GM10248 (cell line): ENCODE data around the gene PRC1.

Experiments
- CTCF ChIA-PET: fragments of 300-600 bp; sonication (Branson Sonifier 250); formaldehyde crosslinking; extraction: SDS; loops from one replicate; lab custom pipeline; 2021; ENCODE audit warnings: antibody characterized with exemption; lab: Yijun Ruan, JAX
- POLR2A ChIA-PET: fragments of 350-650 bp; sonication (Branson Sonifier 250); formaldehyde crosslinking; extraction: SDS; loops from one replicate; lab custom pipeline; 2020; ENCODE audit warnings: antibody characterized with exemption; lab: Yijun Ruan, JAX
- DNase-seq: peaks from one replicate; pipeline ENCODE4 v3.0.0; 2012; ENCODE audit errors: extremely low spot score
- TF ChIP-seq, protein P1 (sequence below): IDR thresholded peaks from 2 replicates; pipeline ENCODE4 v1.5.1; 2012; ENCODE audit warnings: mild to moderate bottlenecking, low read depth; ENCODE audit errors: extremely low read depth, missing control alignments, control extremely low read depth

PRC1 gene

DNA sequence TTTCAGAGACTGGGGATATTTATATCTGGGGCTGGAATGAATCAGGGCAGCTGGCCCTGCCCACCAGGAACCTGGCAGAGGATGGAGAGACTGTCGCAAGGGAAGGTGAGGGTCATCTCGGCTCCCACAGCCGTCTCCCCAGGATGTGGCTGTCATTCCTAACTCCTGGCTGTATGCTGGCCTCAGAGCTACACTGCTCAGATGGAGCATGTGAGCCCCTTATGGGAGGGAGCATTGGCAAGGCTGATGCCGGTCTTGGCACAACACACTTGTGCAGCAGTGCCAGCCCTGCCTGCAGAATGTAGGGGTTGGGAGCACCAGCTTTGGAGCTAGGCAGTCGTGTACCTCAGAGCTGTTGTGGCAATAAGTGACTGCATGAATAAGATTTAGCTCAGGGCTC is 34.4 kb downstream of the PRC1 start:
- ChIA-PET CTCF (interaction anchor here (0.9 to 23.2 kb wide), 7 partner anchors 11 to 312 kb away, joined by 3 to 447 read pairs (median 54); partner anchors contain the start of genes HDDC3 and UNC45A), POLR2A (interaction anchor here (0.7 kb wide), 1 partner anchor 27 kb away, joined by 3 read pairs; the partner anchor contains the start of gene HDDC3)
- TF ChIP-seq, protein P1, sequence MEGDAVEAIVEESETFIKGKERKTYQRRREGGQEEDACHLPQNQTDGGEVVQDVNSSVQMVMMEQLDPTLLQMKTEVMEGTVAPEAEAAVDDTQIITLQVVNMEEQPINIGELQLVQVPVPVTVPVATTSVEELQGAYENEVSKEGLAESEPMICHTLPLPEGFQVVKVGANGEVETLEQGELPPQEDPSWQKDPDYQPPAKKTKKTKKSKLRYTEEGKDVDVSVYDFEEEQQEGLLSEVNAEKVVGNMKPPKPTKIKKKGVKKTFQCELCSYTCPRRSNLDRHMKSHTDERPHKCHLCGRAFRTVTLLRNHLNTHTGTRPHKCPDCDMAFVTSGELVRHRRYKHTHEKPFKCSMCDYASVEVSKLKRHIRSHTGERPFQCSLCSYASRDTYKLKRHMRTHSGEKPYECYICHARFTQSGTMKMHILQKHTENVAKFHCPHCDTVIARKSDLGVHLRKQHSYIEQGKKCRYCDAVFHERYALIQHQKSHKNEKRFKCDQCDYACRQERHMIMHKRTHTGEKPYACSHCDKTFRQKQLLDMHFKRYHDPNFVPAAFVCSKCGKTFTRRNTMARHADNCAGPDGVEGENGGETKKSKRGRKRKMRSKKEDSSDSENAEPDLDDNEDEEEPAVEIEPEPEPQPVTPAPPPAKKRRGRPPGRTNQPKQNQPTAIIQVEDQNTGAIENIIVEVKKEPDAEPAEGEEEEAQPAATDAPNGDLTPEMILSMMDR, result no peak
- no peak for DNase-seq

DNA sequence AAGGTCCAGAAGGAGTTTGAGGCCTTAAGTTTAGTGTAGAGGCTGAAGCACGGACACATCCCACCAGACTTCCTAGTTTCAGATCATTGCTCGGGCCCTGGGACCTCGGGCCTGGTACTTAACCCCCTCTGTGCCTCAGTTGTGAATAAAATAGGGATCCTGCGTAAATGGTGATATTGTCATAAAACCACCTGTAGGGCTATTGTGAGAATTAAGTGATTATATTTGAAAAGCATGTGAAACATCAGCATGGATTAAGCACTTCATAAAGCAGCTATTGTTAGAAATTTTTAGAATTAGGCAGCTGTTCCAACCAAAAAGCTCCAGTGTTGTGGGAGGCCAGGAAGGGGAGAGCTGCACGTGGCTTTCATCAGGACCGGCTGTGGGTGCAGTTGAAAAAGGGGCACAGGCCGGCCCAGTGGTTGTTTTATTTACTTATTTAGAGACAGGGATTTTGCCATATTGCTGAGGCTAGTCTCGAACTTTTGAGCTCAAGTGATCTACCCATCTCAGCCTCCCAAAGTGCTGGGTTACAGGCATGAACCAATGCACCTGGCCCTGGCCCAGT is 35.2 kb downstream of the PRC1 start:
- ChIA-PET POLR2A (interaction anchor here (0.7 to 1.6 kb wide), 2 partner anchors 24 to 27 kb away, joined by 3 to 5 read pairs; partner anchors contain the start of gene UNC45A), CTCF (interaction anchor here (1.3 to 23.2 kb wide), 7 partner anchors 10 to 313 kb away, joined by 3 to 447 read pairs (median 86); partner anchors contain the start of genes HDDC3 and UNC45A)
- no peak for DNase-seq
- TF ChIP-seq, protein P1, result no peak

DNA sequence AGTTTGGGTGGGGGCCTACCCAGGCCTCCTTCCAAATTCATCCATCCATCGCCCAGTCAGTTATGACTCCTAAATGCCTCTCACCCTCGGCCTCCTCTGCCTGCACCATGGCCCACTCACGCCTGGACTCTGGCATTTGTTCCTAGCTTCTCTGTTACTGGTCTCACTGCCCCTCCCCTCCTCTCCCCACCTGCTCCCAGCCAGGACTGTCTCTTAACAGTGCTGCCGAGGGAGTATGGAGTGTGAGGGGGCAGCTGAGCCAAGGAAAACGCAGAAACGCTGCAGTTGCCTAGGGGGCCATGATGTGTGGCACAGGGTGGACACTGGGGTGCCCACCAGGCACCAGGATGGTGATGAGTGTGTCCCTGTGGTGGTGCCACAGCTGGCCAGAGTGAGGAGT is 36.5 kb downstream of the PRC1 start:
- CTCF ChIA-PET, result interaction anchor here (0.8 to 23.2 kb wide), 16 partner anchors 11 to 724 kb away, joined by 3 to 447 read pairs (median 10); partner anchors contain the start of genes CIB1, GDPGP1, HDDC3 and UNC45A
- TF ChIP-seq, protein P1, result no peak
- POLR2A ChIA-PET, result interaction anchor here (0.6 to 1.6 kb wide), 2 partner anchors 14 to 23 kb away, joined by 3 to 8 read pairs; partner anchors contain the start of gene UNC45A
- DNase-seq, result no peak

DNA sequence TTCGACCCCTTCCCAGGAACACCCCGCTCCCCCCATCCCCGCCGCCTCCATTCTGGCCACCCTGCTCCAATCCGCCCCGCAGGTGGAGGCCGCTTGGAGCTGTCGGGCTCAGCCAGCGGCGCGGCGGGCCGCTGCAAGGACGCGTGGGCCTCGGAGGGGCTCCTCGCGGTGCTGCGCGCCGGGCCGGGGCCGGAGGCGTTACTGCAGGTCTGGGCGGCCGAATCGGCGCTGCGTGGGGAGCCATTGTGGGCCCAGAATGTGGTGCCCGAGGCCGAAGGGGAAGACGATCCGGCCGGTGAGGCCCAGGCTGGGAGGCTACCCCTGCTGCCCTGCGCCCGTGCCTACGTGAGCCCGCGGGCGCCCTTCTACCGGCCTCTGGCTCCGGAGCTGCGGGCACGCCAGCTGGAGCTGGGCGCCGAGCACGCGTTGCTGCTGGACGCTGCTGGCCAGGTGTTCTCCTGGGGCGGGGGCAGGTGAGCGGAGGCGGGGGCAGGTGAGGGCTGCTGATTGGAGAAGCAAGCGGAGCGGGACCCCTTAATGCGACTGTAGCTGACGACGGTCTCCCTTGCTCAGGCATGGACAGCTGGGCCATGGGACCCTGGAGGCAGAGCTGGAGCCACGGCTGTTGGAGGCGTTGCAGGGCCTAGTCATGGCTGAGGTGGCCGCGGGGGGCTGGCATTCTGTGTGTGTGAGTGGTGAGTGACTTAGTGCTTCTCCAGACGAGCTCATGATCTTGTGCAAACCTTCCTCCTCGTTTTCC is 37.1 kb downstream of the PRC1 start:
- no peak for DNase-seq
- ChIA-PET CTCF (interaction anchor here (0.6 to 23.2 kb wide), 43 partner anchors 10 to 724 kb away, joined by 3 to 447 read pairs (median 5); partner anchors contain the start of genes CIB1, GDPGP1, HDDC3 and MAN2A2), POLR2A (interaction anchor here (0.6 to 1.6 kb wide), 2 partner anchors 15 to 22 kb away, joined by 3 to 8 read pairs; partner anchors contain the start of gene UNC45A)
- TF ChIP-seq, protein P1, result no peak

DNA sequence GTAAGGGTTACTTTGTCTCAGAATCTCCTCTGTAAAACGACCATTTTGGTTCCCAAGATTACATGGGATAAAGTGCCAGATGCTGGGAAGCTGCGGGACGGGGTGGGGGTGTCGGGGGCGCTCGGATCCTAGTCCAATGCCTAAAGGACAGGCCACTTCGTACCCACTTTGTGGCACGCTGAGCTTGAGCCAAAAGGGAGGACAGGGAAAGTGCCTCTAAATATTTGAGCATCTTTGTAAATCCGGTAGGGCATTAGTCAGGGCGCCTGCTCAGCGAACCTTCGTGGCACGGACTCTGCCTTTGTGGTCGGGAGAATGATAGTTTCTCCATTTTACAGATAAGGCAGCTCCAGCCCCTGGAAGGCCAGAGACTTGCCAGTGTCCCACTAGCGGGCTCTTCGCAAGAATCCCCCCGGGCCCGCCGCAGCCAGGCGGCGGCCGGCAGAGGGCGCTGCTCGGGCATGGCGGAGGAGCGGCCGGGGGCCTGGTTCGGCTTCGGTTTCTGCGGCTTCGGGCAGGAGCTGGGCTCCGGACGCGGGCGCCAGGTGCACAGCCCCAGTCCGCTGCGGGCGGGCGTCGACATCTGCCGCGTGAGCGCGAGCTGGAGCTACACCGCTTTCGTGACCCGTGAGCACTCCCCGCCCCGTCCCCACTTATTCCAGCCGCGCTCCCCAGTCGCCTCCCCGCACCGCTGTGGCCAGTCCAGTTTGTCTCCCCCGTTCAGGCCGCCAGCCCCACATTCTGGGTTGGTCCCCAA is 37.9 kb downstream of the PRC1 start:
- ChIA-PET CTCF (interaction anchor here (0.6 to 23.2 kb wide), 43 partner anchors 9 to 723 kb away, joined by 3 to 447 read pairs (median 5); partner anchors contain the start of genes CIB1, GDPGP1, HDDC3 and MAN2A2), POLR2A (interaction anchor here (0.8 kb wide), 1 partner anchor 65 kb away, joined by 5 read pairs; no protein-coding TSS in a partner anchor)
- TF ChIP-seq, protein P1, result peak; percentile 97
- peak; percentile 84 for DNase-seq
